Prostate gland (tissue), 2 donors: Measurements from ENCODE around the gene SYNGR1.

Experiments used
- POLR2A ChIP-seq: fragments of 450-650 bp; IDR thresholded peaks from one replicate; pipeline ENCODE4 v1.6.1; 2016; ENCODE audit warnings: antibody characterized with exemption, mild to moderate bottlenecking
- TF ChIP-seq, protein P1 (sequence below), 4 experiments: fragments of 200-600 bp in 2 of 4; fragments of 450-650 bp in 2 of 4; sonication (generic) in 2 of 4; IDR thresholded peaks; 1 replicate in 3 of 4; 2 replicates in 1 of 4; pipeline ENCODE4 v1.5.1; 2016 to 2019; ENCODE audit warnings: antibody characterized with exemption in 4 of 4, mild to moderate bottlenecking in 2 of 4, moderate library complexity in 2 of 4

GRCh38 chr22:39422101-39422500 is 72.3 kb downstream of the SYNGR1 start:
- TF ChIP-seq, protein P1, sequence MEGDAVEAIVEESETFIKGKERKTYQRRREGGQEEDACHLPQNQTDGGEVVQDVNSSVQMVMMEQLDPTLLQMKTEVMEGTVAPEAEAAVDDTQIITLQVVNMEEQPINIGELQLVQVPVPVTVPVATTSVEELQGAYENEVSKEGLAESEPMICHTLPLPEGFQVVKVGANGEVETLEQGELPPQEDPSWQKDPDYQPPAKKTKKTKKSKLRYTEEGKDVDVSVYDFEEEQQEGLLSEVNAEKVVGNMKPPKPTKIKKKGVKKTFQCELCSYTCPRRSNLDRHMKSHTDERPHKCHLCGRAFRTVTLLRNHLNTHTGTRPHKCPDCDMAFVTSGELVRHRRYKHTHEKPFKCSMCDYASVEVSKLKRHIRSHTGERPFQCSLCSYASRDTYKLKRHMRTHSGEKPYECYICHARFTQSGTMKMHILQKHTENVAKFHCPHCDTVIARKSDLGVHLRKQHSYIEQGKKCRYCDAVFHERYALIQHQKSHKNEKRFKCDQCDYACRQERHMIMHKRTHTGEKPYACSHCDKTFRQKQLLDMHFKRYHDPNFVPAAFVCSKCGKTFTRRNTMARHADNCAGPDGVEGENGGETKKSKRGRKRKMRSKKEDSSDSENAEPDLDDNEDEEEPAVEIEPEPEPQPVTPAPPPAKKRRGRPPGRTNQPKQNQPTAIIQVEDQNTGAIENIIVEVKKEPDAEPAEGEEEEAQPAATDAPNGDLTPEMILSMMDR (IDR thresholded peaks at IDR 0.05): no peak
- TF ChIP-seq POLR2A: no peak
